HEK293T (cell line): ENCODE data around the gene ZPR1.

Source experiments
- CTCF ChIA-PET: fragments of 350-600 bp; formaldehyde crosslinking; extraction: SDS; loops from one replicate; lab custom pipeline; 2021; ENCODE audit warnings: antibody characterized with exemption, inconsistent platforms; lab: Yijun Ruan, JAX
- POLR2A ChIA-PET: fragments of 350-600 bp; formaldehyde crosslinking; extraction: SDS; loops from one replicate; lab custom pipeline; 2020; ENCODE audit warnings: antibody characterized with exemption, inconsistent platforms; lab: Yijun Ruan, JAX
- DNase-seq: peaks from one replicate; pipeline ENCODE4 v3.0.0; 2012; ENCODE audit warnings: mixed read lengths; ENCODE audit errors: extremely low spot score
- ARNT ChIP-seq: fragments of 450-650 bp; IDR thresholded peaks from 2 replicates; pipeline ENCODE4 v1.6.1; 2017; ENCODE audit warnings: mild to moderate bottlenecking
- BHLHE40 ChIP-seq: fragments of 450-650 bp; IDR thresholded peaks from 2 replicates; pipeline ENCODE4 v1.6.1; 2016; ENCODE audit warnings: mild to moderate bottlenecking, moderate library complexity, borderline replicate concordance
- CTBP1 ChIP-seq: fragments of 450-650 bp; IDR thresholded peaks from 2 replicates; pipeline ENCODE4 v1.6.1; 2016; ENCODE audit warnings: borderline replicate concordance
- ELF4 ChIP-seq: fragments of 450-650 bp; IDR thresholded peaks from 2 replicates; pipeline ENCODE4 v1.6.1; 2017; ENCODE audit warnings: antibody characterized with exemption
- FOXA1 ChIP-seq: fragments of 450-650 bp; IDR thresholded peaks from 2 replicates; pipeline ENCODE4 v1.6.1; 2016; ENCODE audit warnings: mild to moderate bottlenecking
- FOXK2 ChIP-seq: fragments of 450-650 bp; IDR thresholded peaks from 2 replicates; pipeline ENCODE4 v1.6.1; 2016; ENCODE audit warnings: mild to moderate bottlenecking
- FOXM1 ChIP-seq: fragments of 450-650 bp; IDR thresholded peaks from 2 replicates; pipeline ENCODE4 v1.6.1; 2017; ENCODE audit warnings: mild to moderate bottlenecking, borderline replicate concordance
- HDGF ChIP-seq: fragments of 450-650 bp; IDR thresholded peaks from 2 replicates; pipeline ENCODE4 v1.6.1; 2017; ENCODE audit warnings: antibody characterized with exemption, borderline replicate concordance
- L3MBTL2 ChIP-seq: fragments of 450-650 bp; conservative IDR thresholded peaks from 2 replicates; pipeline ENCODE4 v1.6.1; 2016; ENCODE audit warnings: mild to moderate bottlenecking
- LEF1 ChIP-seq: fragments of 450-650 bp; IDR thresholded peaks from 2 replicates; pipeline ENCODE4 v1.6.1; 2017; ENCODE audit warnings: mild to moderate bottlenecking, borderline replicate concordance
- NFRKB ChIP-seq: fragments of 450-650 bp; IDR thresholded peaks from 2 replicates; pipeline ENCODE4 v1.6.1; 2016; ENCODE audit warnings: mild to moderate bottlenecking, moderate library complexity
- SP1 ChIP-seq: fragments of 450-650 bp; IDR thresholded peaks from 2 replicates; pipeline ENCODE4 v1.6.1; 2017
- SUZ12 ChIP-seq: fragments of 450-650 bp; IDR thresholded peaks from 2 replicates; pipeline ENCODE4 v1.6.1; 2016; ENCODE audit warnings: mild to moderate bottlenecking
- TARDBP ChIP-seq: fragments of 450-650 bp; IDR thresholded peaks from 2 replicates; pipeline ENCODE4 v1.6.1; 2016
- ZNF384 ChIP-seq: fragments of 450-650 bp; IDR thresholded peaks from 2 replicates; pipeline ENCODE4 v1.6.1; 2016
- TF ChIP-seq, protein P1 (sequence below): fragments of 450-650 bp; IDR thresholded peaks from 2 replicates; pipeline ENCODE4 v1.6.1; 2016

Gene ZPR1

DNA sequence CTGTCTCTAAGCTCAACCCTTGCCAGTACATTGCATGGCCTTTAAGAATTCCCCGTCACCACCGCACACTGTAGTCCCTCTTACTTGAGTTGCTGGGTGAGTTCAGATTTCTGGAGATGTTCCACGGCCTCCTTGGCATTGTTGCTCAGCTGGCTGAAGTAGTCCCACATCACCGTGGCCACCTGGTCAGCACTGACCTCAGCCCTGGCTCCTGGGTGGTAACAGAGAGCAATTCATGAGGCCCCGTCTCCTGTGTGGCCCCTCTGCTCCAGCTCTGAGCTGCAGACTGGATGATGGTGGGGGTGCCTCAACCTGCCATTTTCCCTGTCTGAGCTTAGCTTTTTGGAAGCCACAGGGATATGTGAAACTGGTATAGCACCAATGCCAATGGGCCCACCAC, 34.8 kb upstream of the ZPR1 start:
- no peak for TF ChIP-seq ELF4
- no peak for TF ChIP-seq CTBP1
- no peak for TF ChIP-seq L3MBTL2
- TF ChIP-seq TARDBP = no peak
- no peak for TF ChIP-seq BHLHE40
- DNase-seq = no peak
- POLR2A ChIA-PET = interaction anchor here (1.3 kb wide), 1 partner anchor 13 kb away, joined by 5 read pairs; no protein-coding TSS in a partner anchor
- CTCF ChIA-PET = interaction anchor here (1.1 kb wide), 1 partner anchor 13 kb away, joined by 4 read pairs; no protein-coding TSS in a partner anchor

DNA sequence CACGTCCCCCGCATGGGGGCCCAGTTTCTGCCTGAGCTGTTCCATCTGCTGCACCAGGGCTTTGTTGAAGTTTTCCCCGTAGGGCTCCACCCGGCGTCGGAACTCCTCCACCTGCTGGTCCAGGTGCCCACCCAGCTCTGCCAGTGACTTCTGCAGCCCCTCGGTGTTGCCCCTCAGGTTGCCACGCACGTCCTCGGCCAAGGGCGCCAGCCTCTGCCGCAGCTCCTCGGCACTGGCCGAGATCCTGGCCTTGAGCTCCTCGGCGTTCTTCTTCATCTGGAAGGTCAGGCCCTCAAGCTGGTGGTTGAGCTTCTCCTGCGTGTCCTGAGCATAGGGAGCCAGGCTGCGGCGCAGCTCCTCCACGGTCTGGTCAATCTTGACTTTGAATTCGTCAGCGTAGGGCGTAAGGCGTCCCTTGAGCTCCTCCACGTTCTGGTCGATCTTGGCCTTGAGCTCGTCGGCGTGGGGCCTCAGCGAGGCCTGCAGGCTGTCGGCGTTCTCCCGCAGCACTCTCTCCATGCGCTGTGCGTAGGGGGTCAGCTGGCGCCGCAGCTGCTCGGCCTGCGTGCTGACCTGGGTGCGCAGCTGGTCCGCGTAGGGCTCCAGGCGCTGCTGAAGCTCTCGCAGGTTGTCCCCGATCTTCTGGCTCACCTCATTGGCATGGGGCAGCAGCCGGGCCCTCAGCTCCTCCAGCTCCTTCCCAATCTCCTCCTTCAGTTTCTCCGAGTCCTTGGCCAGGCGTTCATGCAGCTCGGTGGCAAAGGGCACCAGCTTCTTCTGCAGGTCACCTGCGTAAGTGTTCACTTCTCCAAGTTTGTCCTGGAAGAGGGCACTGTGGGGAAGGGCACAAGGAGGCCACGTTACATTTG, 33.5 kb upstream of the ZPR1 start:
- ChIA-PET CTCF (interaction anchor here (1.1 kb wide), 1 partner anchor 30 kb away, joined by 3 read pairs; the partner anchor contains the start of gene APOA5), POLR2A (no interaction called here)
- no peak for DNase-seq
- TF ChIP-seq L3MBTL2 = no peak
- TF ChIP-seq ZNF384 = no peak
- TF ChIP-seq ARNT = no peak
- TF ChIP-seq SUZ12 = no peak
- no peak for TF ChIP-seq NFRKB
- no peak for TF ChIP-seq CTBP1
- TF ChIP-seq HDGF = no peak
- no peak for TF ChIP-seq BHLHE40
- TF ChIP-seq FOXA1 = no peak
- no peak for TF ChIP-seq SP1
- no peak for TF ChIP-seq ELF4
- TF ChIP-seq, protein P1, sequence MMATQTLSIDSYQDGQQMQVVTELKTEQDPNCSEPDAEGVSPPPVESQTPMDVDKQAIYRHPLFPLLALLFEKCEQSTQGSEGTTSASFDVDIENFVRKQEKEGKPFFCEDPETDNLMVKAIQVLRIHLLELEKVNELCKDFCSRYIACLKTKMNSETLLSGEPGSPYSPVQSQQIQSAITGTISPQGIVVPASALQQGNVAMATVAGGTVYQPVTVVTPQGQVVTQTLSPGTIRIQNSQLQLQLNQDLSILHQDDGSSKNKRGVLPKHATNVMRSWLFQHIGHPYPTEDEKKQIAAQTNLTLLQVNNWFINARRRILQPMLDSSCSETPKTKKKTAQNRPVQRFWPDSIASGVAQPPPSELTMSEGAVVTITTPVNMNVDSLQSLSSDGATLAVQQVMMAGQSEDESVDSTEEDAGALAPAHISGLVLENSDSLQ = no peak
- no peak for TF ChIP-seq FOXK2
- no peak for TF ChIP-seq TARDBP

DNA sequence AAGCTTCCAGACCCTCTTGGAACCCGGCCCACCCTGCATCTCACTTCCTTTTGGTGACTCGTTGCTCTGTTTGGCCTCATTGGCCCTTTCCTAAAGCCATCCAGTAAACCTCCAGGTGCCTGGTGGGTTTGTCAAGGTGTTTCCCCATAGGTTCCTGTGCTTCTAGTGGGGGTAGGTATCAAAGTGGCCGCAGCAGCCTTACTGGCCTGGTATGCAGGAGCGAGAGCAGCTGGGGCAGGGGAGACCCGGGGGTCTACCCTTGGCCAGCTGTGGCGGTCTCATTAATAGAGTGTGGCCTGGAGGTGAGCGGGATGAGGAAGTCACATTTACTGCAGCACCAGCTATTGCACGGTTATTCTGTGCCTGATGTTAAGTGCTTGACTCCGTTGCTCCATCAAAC, 31.2 kb upstream of the ZPR1 start:
- ChIA-PET CTCF (no interaction called here), POLR2A (no interaction called here)
- no peak for DNase-seq
- TF ChIP-seq ELF4 (no peak), ARNT (no peak), SUZ12 (no peak), L3MBTL2 (no peak), BHLHE40 (no peak), ZNF384 (no peak), FOXM1 (no peak), FOXA1 (no peak)

DNA sequence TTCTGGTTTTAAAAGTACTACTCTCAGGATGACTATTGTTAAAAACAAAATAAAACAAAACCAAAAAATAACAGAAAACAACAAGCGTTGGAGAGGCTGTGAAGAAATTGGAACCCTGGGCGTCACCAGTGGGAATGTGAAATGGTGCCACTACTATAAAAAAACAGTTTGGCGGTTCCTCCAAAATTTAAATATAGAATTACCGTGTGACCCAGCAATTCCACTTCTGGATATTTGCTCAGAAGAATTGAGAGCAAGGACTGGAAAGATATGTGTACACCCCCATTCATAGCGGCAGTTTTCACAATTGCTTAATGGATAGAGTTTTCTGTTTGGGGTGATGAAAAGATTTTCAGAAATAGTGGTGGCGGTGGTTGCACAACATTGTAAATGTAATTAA, 26.7 kb upstream of the ZPR1 start:
- TF ChIP-seq SUZ12 = no peak
- TF ChIP-seq CTBP1 = no peak
- no peak for TF ChIP-seq BHLHE40
- TF ChIP-seq LEF1 = no peak
- no peak for TF ChIP-seq HDGF
- no peak for TF ChIP-seq FOXM1
- TF ChIP-seq FOXA1 = no peak
- TF ChIP-seq TARDBP = no peak
- TF ChIP-seq ARNT = no peak
- TF ChIP-seq ELF4 = no peak
- TF ChIP-seq L3MBTL2 = no peak
- TF ChIP-seq NFRKB = no peak
- no peak for TF ChIP-seq FOXK2
- TF ChIP-seq SP1 = no peak
- no peak for TF ChIP-seq ZNF384
- TF ChIP-seq, protein P1 = no peak
- DNase-seq = no peak
- ChIA-PET POLR2A (no interaction called here), CTCF (interaction anchor here (2.2 kb wide), 1 partner anchor 22 kb away, joined by 9 read pairs; no protein-coding TSS in a partner anchor)

DNA sequence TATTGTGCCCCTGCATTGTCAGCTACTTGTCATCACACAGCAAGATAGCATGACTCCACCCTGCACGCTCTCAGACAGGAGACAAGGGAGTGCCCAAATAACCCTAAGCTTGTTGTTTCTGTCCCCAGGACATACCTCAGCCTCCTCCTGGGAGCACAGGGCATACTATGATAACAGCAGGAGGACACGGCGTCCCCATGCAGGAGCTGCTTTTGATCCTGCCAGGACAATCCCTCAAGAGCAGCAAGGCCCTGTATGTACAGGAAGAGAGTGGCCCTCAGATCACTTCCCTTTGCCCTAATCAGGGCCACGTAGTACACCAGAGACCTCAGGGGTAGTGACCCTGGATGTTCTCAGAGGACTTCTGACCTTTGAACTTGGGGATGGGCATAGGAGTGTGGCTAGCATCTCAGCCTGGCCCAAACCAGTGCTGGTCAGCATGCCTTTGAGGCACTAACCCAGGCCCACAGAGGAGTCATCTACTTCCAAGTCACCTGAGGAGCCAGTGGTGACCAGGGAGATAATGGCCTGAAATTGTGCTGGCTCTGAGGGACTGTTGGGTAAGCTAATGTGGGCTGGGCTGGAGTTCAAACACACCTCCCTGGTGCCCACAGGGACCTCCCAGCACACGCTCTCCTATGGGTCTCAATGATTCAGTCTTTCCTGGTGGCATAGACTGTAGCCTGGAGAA, 26.1 kb upstream of the ZPR1 start:
- DNase-seq = no peak
- CTCF ChIA-PET = interaction anchor here (0.6 to 2.2 kb wide), 4 partner anchors 22 to 71 kb away, joined by 3 to 9 read pairs (median 4); partner anchors contain the start of gene APOA5
- POLR2A ChIA-PET = interaction anchor here (0.8 to 2.0 kb wide), 3 partner anchors 9 to 41 kb away, joined by 3 to 7 read pairs (median 4); partner anchors contain the start of gene BUD13
- TF ChIP-seq ZNF384 = no peak
- no peak for TF ChIP-seq SP1
- TF ChIP-seq FOXA1 = no peak
- TF ChIP-seq BHLHE40 = no peak
- no peak for TF ChIP-seq ELF4
- TF ChIP-seq L3MBTL2 = no peak

DNA sequence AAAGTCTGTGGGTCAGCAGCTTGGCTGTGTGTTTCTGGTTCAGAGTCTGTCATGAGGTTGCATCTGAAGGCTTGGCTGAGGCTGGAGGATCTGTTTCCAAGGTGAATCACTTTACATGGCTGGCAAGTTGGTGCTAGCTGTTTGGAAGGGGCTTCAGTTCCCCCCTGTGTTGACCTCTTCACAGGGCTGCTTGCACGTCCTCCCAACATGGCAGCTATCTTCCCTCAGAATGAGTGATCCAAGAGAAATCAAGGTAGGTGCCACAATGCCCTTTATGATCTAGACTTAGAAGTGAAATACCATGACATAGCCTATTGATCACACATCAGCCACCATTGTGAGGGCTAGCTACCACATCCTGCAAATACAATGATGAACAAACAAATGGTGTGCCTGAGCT, 25.3 kb upstream of the ZPR1 start:
- DNase-seq = no peak
- ChIA-PET CTCF (interaction anchor here (0.6 to 2.2 kb wide), 4 partner anchors 22 to 70 kb away, joined by 3 to 9 read pairs (median 4); partner anchors contain the start of gene APOA5), POLR2A (interaction anchor here (0.8 to 2.0 kb wide), 3 partner anchors 8 to 40 kb away, joined by 3 to 7 read pairs (median 4); partner anchors contain the start of gene BUD13)
- no peak for TF ChIP-seq LEF1
- no peak for TF ChIP-seq ARNT
- no peak for TF ChIP-seq FOXM1
- no peak for TF ChIP-seq HDGF
- TF ChIP-seq SP1 = no peak
- no peak for TF ChIP-seq TARDBP
- TF ChIP-seq CTBP1 = no peak
- TF ChIP-seq FOXK2 = no peak
- no peak for TF ChIP-seq ELF4
- TF ChIP-seq ZNF384 = no peak
- TF ChIP-seq, protein P1 = no peak
